GM12891 (cell line): ENCODE data around the gene GNPTAB.
A peak's percentile ranks its signal among the peaks of the same experiment; 100 is the strongest.

Experiments
- DNase-seq: peaks from one replicate; pipeline ENCODE4 v3.0.0; 2011; ENCODE audit warnings: low spot score; ENCODE audit not compliant: insufficient read length
- FAIRE-seq: peaks from 2 replicates; lab custom pipeline; 2011; peaks lifted over from hg19 to GRCh38; lab: Jason Lieb, UNC
- PAX5 ChIP-seq: IDR thresholded peaks from 2 replicates; pipeline ENCODE4 v1.6.1; 2011; ENCODE audit warnings: low read length, moderate library complexity, mild to moderate bottlenecking; ENCODE audit not compliant: insufficient read depth, severe bottlenecking
- POLR2A ChIP-seq: IDR thresholded peaks from 2 replicates; pipeline ENCODE4 v1.6.1; 2011; ENCODE audit warnings: low read depth, low read length, control low read depth
- POLR2AphosphoS5 ChIP-seq: IDR thresholded peaks from 2 replicates; pipeline ENCODE4 v1.6.1; 2011; ENCODE audit warnings: low read depth, low read length, control low read depth
- POU2F2 ChIP-seq: IDR thresholded peaks from 2 replicates; pipeline ENCODE4 v1.6.1; 2011; ENCODE audit warnings: low read depth, mild to moderate bottlenecking, control low read depth, low read length, moderate library complexity
- SPI1 ChIP-seq: IDR thresholded peaks from 2 replicates; pipeline ENCODE4 v1.6.1; 2011; ENCODE audit warnings: low read depth, low read length, control low read depth
- TAF1 ChIP-seq: IDR thresholded peaks from 2 replicates; pipeline ENCODE4 v1.6.1; 2011; ENCODE audit warnings: low read depth, low read length, control low read depth

Gene GNPTAB

DNA sequence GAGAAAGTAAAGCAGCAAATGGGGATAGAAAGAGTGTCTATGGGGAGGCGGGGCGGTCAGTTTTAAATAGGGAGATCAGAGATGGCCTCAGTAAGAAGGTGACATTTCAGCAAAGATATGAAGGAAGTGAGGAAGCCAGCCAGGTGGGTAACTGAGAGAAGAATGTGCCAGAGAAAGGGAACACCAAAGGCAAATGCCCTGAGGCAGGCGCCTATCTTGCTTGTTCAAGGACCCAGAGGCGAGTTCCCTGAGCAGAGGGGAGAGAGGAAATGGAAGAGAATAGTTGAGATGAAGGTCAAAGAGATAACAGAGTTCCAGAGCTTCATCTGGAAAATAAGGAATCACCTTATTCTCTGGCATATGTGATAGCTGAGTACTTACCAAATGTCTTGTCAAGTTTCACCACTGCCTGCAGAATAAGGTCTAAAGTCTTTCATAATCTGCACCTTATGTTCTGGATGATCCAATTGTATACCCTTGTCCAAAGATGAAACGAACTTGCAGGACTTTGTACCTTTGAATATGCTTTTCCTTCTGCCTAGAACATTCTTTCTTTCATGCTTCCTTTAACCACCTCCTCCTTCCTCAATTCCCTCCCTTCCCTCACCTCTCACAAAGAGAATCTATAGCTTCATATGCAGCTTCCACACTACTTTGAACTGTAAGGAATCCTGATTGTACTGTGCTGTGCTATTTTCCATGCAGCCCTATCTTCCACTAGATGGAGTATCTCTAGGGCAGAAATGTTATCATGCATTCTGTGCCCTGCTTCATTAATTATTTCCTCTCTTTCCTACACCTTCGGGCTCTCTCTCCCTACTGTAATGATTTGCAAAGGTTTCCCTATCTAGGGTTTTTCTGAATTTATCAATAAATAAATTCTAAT, 38.5 kb downstream of the GNPTAB start:
- DNase-seq: no peak
- no peak for TF ChIP-seq PAX5
- TF ChIP-seq POU2F2: no peak
- no peak for TF ChIP-seq SPI1
- TF ChIP-seq POLR2A: no peak
- TF ChIP-seq TAF1: no peak
- no peak for TF ChIP-seq POLR2AphosphoS5
- FAIRE-seq: peak; percentile 38

DNA sequence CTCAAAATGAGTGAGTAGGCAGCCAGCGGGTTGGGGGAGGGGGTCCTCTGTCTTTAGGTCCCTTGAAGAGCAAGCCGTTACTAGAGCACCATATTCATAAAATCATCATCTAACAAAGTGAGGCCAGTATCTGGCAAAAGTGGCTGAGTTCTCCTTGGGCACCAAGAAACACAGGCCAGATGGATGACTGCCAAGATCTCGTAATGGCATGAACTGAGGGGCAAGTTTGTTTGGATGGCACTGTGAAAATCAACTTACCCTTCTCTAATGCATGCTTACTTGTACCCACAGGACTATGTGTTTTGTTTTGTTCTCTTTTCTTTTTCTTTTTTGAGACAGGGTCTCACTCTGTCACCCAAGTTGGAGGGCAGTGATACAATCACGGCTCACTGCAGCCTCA, 41.6 kb downstream of the GNPTAB start:
- FAIRE-seq (no peak), DNase-seq (no peak)
- no peak for TF ChIP-seq POLR2A
- no peak for TF ChIP-seq SPI1
- no peak for TF ChIP-seq TAF1
- no peak for TF ChIP-seq PAX5
- no peak for TF ChIP-seq POU2F2
- no peak for TF ChIP-seq POLR2AphosphoS5

- TF ChIP-seq SPI1: no peak
- no peak for TF ChIP-seq TAF1
- TF ChIP-seq PAX5: no peak
- TF ChIP-seq POLR2AphosphoS5: no peak
- TF ChIP-seq POU2F2: no peak
- no peak for DNase-seq
- FAIRE-seq: no peak
These were observed 45.1 kb downstream of the GNPTAB start for GRCh38 chr12:101785671-101786070.

DNA sequence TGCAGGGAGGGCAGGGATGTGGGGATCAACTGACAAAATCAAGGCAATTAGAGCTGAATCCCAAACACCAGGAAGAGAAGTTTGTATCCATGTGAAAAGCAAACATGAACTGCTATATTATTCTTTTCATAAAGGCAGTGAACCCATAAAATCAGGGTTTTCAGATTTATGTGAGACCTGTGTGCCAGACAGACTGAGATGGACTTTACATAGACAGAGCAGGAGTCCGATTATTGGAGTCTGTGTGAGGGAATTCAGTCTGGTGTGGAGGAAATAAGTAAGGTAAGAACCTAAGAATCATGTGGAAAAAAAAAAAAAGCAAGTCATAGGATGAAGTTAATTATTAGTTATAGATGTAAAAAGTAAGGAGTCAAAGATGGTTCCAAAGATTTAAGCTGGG, 46.4 kb downstream of the GNPTAB start:
- FAIRE-seq (no peak), DNase-seq (no peak)
- TF ChIP-seq POU2F2: no peak
- TF ChIP-seq SPI1: no peak
- TF ChIP-seq POLR2AphosphoS5: no peak
- no peak for TF ChIP-seq PAX5
- no peak for TF ChIP-seq TAF1
- no peak for TF ChIP-seq POLR2A

GRCh38 chr12:101783838-101784237, 46.9 kb downstream of the GNPTAB start:
- TF ChIP-seq TAF1 (no peak), POU2F2 (no peak), PAX5 (no peak), POLR2AphosphoS5 (no peak), SPI1 (no peak), POLR2A (no peak)
- no peak for DNase-seq
- FAIRE-seq: no peak

- FAIRE-seq (no peak), DNase-seq (no peak)
- TF ChIP-seq TAF1 (no peak), PAX5 (no peak), POLR2AphosphoS5 (no peak), SPI1 (no peak), POLR2A (no peak), POU2F2 (no peak)
These were observed 47.6 kb downstream of the GNPTAB start for GRCh38 chr12:101783150-101783549.

GRCh38 chr12:101782273-101782731, 48.5 kb downstream of the GNPTAB start:
- no peak for DNase-seq
- no peak for FAIRE-seq
- TF ChIP-seq TAF1 (no peak), POU2F2 (no peak), PAX5 (no peak), SPI1 (no peak), POLR2AphosphoS5 (no peak), POLR2A (no peak)

GRCh38 chr12:101781834-101782233, 48.9 kb downstream of the GNPTAB start:
- FAIRE-seq (no peak), DNase-seq (no peak)
- TF ChIP-seq POLR2AphosphoS5: no peak
- TF ChIP-seq TAF1: no peak
- TF ChIP-seq PAX5: no peak
- TF ChIP-seq POU2F2: no peak
- TF ChIP-seq SPI1: no peak
- no peak for TF ChIP-seq POLR2A

DNA sequence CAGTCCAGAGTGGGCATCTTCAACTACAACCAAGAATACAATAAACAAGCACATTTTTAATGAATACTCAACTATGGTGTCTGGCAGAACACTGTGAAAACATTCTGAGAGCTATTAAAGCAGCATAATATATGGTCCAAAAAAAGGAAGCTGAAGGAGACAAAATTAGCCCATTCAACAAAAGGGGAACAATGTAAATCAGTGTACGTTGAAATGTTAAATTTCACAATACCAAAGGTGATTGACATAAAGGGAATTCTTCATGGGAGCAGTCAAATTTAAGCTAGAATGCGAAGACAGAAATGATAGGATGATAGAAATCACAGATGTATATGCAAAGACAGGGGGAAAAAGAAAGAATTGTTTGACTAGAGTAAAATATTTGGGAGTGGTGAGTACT, 50.2 kb downstream of the GNPTAB start:
- no peak for FAIRE-seq
- DNase-seq: no peak
- TF ChIP-seq POLR2AphosphoS5: no peak
- no peak for TF ChIP-seq TAF1
- TF ChIP-seq PAX5: no peak
- no peak for TF ChIP-seq SPI1
- no peak for TF ChIP-seq POLR2A
- no peak for TF ChIP-seq POU2F2
